Measurements from ENCODE around the gene MRPS35.

DNA sequence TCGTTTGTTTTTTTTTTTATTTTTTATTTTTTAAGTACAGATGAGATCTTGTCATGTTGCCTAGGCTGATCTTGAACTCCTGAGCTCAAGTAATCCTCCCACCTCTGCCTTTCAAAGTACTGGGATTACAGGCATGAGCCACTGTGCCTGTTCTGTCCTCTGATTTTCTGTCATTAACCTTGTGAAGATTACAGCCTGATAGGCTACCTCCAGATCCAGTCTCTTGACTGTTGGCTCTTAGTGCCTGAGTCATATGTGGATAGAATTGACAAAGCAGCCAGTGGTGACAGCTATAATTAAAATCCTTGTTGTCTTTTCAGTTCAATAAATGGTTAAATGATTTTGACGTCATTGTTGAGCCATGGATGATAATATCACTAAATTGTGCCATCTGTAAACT is 35.6 kb upstream of the MRPS35 start:
- no peak for TF ChIP-seq FOXP2 (optimal IDR thresholded peaks at IDR 0.05; ENCODE audit: control extremely low read depth, extremely low read length, insufficient read depth)
- no peak for TF ChIP-seq POLR2AphosphoS5 (IDR thresholded peaks at IDR 0.05; ENCODE audit: borderline replicate concordance, low read depth, low read length)
- TF ChIP-seq EZH2 (IDR thresholded peaks at IDR 0.05): no peak
